ENCODE results near the gene COP1.

COP1 gene

DNA sequence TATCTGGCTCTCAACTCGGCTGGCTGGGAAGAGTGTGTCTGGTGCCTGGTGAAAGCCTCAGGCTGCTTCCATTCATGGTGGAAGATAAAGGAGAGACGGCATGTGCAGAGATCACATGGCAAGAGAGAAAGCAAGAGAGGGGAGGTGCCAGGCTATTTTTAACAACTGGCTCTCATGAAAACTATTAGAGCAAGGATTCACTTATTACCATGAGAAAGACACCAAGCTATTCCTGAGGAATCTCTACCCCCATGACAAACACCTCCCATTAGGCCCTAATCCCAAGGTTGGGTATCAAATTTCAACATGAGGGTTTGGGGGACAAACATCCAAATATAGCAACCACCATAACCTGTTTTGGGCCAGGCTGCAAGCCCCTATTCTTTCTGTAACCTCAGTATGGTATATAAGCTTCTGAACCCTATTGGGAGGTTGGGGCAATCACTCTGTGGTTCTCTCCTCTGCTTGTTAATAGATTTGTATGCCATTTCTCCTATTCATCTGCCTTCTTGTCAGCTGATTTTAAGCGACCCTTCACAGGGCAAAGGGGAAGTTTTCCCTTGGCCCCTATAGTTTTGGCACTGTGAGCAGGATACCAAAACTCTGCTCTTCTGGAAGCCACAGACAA is 284.7 kb downstream of the COP1 start:
- DNase-seq (ENCODE audit: low read depth, low spot score), result no peak
- in situ Hi-C loops (cut with HindIII; ENCODE audit: low sequenced_read_pairs), result no loop called here
- H3K4me3 ChIP-seq (ENCODE audit: low read depth, low read length), result no peak overlapping the region
- TF ChIP-seq, protein P1, sequence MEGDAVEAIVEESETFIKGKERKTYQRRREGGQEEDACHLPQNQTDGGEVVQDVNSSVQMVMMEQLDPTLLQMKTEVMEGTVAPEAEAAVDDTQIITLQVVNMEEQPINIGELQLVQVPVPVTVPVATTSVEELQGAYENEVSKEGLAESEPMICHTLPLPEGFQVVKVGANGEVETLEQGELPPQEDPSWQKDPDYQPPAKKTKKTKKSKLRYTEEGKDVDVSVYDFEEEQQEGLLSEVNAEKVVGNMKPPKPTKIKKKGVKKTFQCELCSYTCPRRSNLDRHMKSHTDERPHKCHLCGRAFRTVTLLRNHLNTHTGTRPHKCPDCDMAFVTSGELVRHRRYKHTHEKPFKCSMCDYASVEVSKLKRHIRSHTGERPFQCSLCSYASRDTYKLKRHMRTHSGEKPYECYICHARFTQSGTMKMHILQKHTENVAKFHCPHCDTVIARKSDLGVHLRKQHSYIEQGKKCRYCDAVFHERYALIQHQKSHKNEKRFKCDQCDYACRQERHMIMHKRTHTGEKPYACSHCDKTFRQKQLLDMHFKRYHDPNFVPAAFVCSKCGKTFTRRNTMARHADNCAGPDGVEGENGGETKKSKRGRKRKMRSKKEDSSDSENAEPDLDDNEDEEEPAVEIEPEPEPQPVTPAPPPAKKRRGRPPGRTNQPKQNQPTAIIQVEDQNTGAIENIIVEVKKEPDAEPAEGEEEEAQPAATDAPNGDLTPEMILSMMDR (IDR thresholded peaks at IDR 0.05; ENCODE audit: low read depth, low read length), result no peak

DNA sequence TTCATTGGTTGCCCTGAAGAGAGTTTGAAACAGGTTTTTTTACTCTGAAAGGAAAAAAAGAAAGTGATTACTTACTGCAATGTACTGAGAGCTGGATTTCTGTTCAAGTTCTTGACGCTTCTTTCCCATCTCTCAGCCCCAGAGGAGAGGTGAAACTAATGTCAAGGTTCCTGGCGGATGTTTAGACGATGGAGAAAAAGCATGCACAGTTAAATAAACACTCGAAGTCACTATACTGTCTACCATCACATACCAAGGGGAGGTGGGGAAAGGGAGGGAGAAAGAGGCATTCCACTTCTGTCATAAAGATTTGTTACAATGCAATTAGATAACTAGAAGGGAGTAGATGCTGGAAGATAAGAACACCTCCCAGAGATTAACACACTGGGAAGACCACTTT is 286.7 kb downstream of the COP1 start:
- in situ Hi-C loops (cut with HindIII; ENCODE audit: low sequenced_read_pairs), result no loop called here
- H3K4me3 ChIP-seq (ENCODE audit: low read depth, low read length), result no peak overlapping the region
- TF ChIP-seq, protein P1 (IDR thresholded peaks at IDR 0.05; ENCODE audit: low read depth, low read length), result no peak
- DNase-seq (ENCODE audit: low read depth, low spot score), result no peak

DNA sequence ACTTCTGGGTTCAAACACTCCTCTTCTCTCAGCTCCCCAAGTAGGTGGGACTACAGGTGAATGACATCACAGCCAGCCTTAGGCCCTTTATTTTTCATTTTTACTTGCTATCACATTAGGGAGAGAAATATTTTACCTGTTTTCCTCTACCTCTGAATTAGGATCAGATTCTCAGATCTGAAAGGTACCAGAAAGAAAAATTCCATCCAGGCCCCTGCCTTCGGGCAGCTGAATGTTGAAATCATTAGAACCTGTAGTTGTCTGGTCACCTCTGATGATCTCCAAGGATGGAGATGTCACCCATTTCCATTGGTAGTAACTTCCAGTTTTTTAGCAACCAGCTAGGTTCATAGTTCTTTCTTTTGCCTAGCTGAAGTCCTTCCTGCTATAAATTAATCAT is 288.1 kb downstream of the COP1 start:
- in situ Hi-C loops (cut with HindIII; ENCODE audit: low sequenced_read_pairs), result no loop called here
- TF ChIP-seq, protein P1 (IDR thresholded peaks at IDR 0.05; ENCODE audit: low read depth, low read length), result no peak

DNA sequence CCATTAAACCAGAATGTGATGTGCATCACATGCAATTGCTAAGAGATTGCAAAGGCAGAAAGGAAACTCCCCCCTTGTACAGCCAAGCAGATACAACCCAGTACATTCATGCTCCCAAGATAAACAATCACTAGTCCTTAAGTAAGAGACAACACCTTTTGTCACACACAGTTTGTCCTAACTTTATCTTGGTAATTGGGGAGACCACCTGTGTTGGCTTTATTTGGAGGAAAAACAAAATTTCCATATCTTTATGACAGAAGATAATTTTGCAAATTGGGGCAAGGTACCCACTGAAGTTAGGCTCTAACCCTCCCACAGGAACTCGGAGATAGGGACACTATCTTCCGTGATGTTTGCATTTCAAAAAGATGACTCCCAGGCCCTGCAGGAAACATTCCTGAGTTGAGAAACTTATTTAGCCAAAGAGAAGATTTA is 288.7 kb downstream of the COP1 start:
- DNase-seq (ENCODE audit: low read depth, low spot score), result no peak
- in situ Hi-C loops (cut with HindIII; ENCODE audit: low sequenced_read_pairs), result no loop called here
- TF ChIP-seq, protein P1 (IDR thresholded peaks at IDR 0.05; ENCODE audit: low read depth, low read length), result no peak
- H3K4me3 ChIP-seq (ENCODE audit: low read depth, low read length), result no peak overlapping the region

More for the DNA sequence above, 288.1 kb downstream of the COP1 start:
- H3K4me3 ChIP-seq (ENCODE audit: low read depth, low read length), result no peak overlapping the region
- no peak for DNase-seq (ENCODE audit: low read depth, low spot score)

DNA sequence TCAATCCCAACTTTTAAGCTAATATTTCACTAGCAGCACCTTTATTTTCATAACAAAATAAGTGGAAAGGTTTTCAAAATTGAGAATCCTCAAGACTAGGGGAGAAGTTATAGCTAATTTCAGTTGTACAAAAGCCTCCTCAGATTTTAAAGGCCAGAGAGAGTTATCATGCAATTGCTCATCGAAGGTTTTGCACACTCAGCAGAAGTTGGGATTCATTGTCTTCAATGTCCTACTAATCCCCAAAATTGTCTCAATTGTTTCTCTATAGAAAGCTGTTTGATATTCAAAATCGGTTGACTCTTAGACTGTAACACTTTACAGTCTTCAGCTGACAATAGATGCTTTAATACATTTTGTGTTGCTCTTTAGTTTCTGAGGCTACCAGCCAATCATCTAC is 293.0 kb downstream of the COP1 start:
- no peak for DNase-seq (ENCODE audit: low read depth, low spot score)
- in situ Hi-C loops (cut with HindIII; ENCODE audit: low sequenced_read_pairs), result no loop called here
- TF ChIP-seq, protein P1 (IDR thresholded peaks at IDR 0.05; ENCODE audit: low read depth, low read length), result no peak
- no peak overlapping the region for H3K4me3 ChIP-seq (ENCODE audit: low read depth, low read length)

DNA sequence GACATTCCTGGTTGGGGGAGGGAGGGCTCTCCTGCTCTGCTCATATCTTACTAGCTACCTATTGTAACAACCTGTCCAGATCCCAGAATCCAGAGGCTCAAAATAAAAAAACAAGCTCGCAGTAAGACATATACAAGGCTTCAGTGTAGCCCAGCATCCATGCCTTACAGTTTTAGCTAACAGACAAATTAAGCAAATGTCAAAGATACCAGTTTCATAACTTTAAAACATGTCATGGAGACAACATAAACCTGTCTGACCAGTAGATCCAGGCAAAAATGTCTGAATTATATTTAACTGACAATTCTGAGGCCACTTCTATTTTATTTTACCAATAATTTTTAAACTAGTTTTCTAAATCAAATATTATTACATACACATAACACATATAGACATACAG is 295.9 kb downstream of the COP1 start:
- no peak overlapping the region for H3K4me3 ChIP-seq (ENCODE audit: low read depth, low read length)
- TF ChIP-seq, protein P1 (IDR thresholded peaks at IDR 0.05; ENCODE audit: low read depth, low read length), result no peak
- no peak for DNase-seq (ENCODE audit: low read depth, low spot score)
- in situ Hi-C loops (cut with HindIII; ENCODE audit: low sequenced_read_pairs), result no loop called here

Data from astrocyte of the spinal cord (primary cell).